K562 (cell line): Measurements from ENCODE around the gene SAPCD1. TPM values are rescaled to one million over a fixed set of nuclear protein-coding genes. Genes with fewer than 3 reads are reported as not detected.
A peak's percentile ranks its signal among the peaks of the same experiment; 100 is the strongest.

Experiments used
- ARHGAP35 ChIP-seq: fragments of 450-650 bp; IDR thresholded peaks from 2 replicates; pipeline ENCODE4 v1.6.1; 2018; ENCODE audit not compliant: partially characterized antibody
- BRD4 ChIP-seq: fragments of 200-600 bp; sonication (generic); IDR thresholded peaks from 2 replicates; pipeline ENCODE4 v1.6.1; 2017; ENCODE audit warnings: inconsistent platforms
- ELF1 ChIP-seq: fragments of 200-800 bp; sonication (Bioruptor generic); IDR thresholded peaks from 2 replicates; pipeline ENCODE4 v1.6.1; 2016; ENCODE audit warnings: missing genetic modification characterization, missing compliant biosample characterization
- ETV1 ChIP-seq: fragments of 450-650 bp; conservative IDR thresholded peaks from 2 replicates; pipeline ENCODE4 v1.6.1; 2016; ENCODE audit warnings: missing genetic modification characterization, control low read depth, low read depth, missing compliant biosample characterization
- ETV5 ChIP-seq: sonication (generic); formaldehyde crosslinking; IDR thresholded peaks from 2 replicates; pipeline ENCODE4 v1.4.0; 2020; ENCODE audit warnings: low read depth, mild to moderate bottlenecking, missing genetic modification reagents
- FOXK2 ChIP-seq, 2 experiments: fragments of 450-650 bp; IDR thresholded peaks in 1 of 2; conservative IDR thresholded peaks in 1 of 2; 2 replicates each; pipeline ENCODE4 v1.6.1; 2016; ENCODE audit warnings: low read depth in 2 of 2, mild to moderate bottlenecking in 1 of 2
- GMEB1 ChIP-seq: fragments of 250-450 bp; sonication (Bioruptor Pico); IDR thresholded peaks from 2 replicates; pipeline ENCODE4 v1.4.0; 2020; ENCODE audit warnings: mild to moderate bottlenecking
- HDAC2 ChIP-seq: fragments of 450-650 bp; IDR thresholded peaks from 2 replicates; pipeline ENCODE4 v1.6.1; 2016; ENCODE audit warnings: mild to moderate bottlenecking
- HDAC3 ChIP-seq: fragments of 450-650 bp; IDR thresholded peaks from 2 replicates; pipeline ENCODE4 v1.6.1; 2018; ENCODE audit warnings: borderline replicate concordance, mild to moderate bottlenecking, moderate library complexity; ENCODE audit not compliant: partially characterized antibody
- HMBOX1 ChIP-seq: sonication (generic); IDR thresholded peaks from 2 replicates; pipeline ENCODE4 v1.6.1; 2016
- HNRNPH1 ChIP-seq: fragments of 200-400 bp; formaldehyde crosslinking; optimal IDR thresholded peaks from 2 replicates; pipeline ENCODE3; 2017; ENCODE audit warnings: low read depth, mild to moderate bottlenecking, low read length, moderate library complexity
- HNRNPUL1 ChIP-seq: fragments of 200-400 bp; formaldehyde crosslinking; IDR thresholded peaks from 2 replicates; pipeline ENCODE4 v1.6.1; 2017; ENCODE audit warnings: low read length
- KLF16 ChIP-seq: IDR thresholded peaks from 2 replicates; pipeline ENCODE4 v1.6.1; 2016; ENCODE audit warnings: antibody characterized with exemption
- MAFF ChIP-seq: IDR thresholded peaks from 2 replicates; pipeline ENCODE4 v1.6.1; 2012; ENCODE audit warnings: low read length, improper control_type of control experiment
- NFE2 ChIP-seq: IDR thresholded peaks from 2 replicates; pipeline ENCODE4 v1.6.1; 2014; ENCODE audit warnings: antibody characterized with exemption, low read depth
- NRF1 ChIP-seq, 2 experiments: fragments of 450-650 bp; IDR thresholded peaks in 1 of 2; conservative IDR thresholded peaks in 1 of 2; 2 replicates each; pipeline ENCODE4 v1.6.1; 2014; ENCODE audit warnings: mild to moderate bottlenecking in 2 of 2
- RBM39 ChIP-seq: fragments of 200-400 bp; formaldehyde crosslinking; optimal IDR thresholded peaks from 2 replicates; pipeline ENCODE3; 2018; ENCODE audit warnings: low read depth, low read length
- SIN3A ChIP-seq, 2 experiments: fragments of 150-350 bp in 1 of 2; IDR thresholded peaks; 2 replicates each; pipeline ENCODE4 v1.6.1; 2011 to 2016; ENCODE audit warnings: borderline replicate concordance in 2 of 2, low read depth in 2 of 2, low read length in 2 of 2, mild to moderate bottlenecking in 2 of 2, moderate library complexity in 2 of 2; ENCODE audit not compliant: control insufficient read depth in 1 of 2
- ZC3H11A ChIP-seq: IDR thresholded peaks from 2 replicates; pipeline ENCODE4 v1.6.1; 2012; ENCODE audit warnings: low read depth, low read length, improper control_type of control experiment
- ZFP36 ChIP-seq: fragments of 150-350 bp; IDR thresholded peaks from 2 replicates; pipeline ENCODE4 v1.6.1; 2018; ENCODE audit warnings: low read length, low read depth; ENCODE audit not compliant: partially characterized antibody
- ZFPM2 ChIP-seq: fragments of 250-450 bp; sonication (Bioruptor Pico); IDR thresholded peaks from 2 replicates; pipeline ENCODE4 v1.5.1; 2022; ENCODE audit warnings: mild to moderate bottlenecking
- ZNF592 ChIP-seq: fragments of 450-650 bp; IDR thresholded peaks from 2 replicates; pipeline ENCODE4 v1.6.1; 2017; ENCODE audit warnings: antibody characterized with exemption, mild to moderate bottlenecking
- ZSCAN32 ChIP-seq: fragments of 450-650 bp; formaldehyde crosslinking; IDR thresholded peaks from 2 replicates; pipeline ENCODE4 v1.4.0; 2020; ENCODE audit warnings: mild to moderate bottlenecking, moderate library complexity
- polyA plus RNA-seq, 8 experiments: library from polyadenylated mRNA; depleted of rRNA in 4 of 8; stranded (reverse) in 5 of 8; unstranded in 3 of 8; fragments of >200 nt; fragmentation: Nextera tagmentation in 2 of 8; fragmentation: Illumina TruSeq in 1 of 8; extraction: Ambion mirVana in 2 of 8; extraction: Trizol in 1 of 8; gene quantifications; 2 replicates each; pipeline versions ENCODE4 v1.2.1 to v1.2.3, GENCODE V29; 2011 to 2014; ENCODE audit warnings: inconsistent platforms in 1 of 8, missing spikeins in 1 of 8
- total RNA-seq, 7 experiments: library from RNA; depleted of rRNA in 6 of 7; stranded (reverse); fragments of >200 nt in 6 of 7; fragmentation: Illumina TruSeq in 2 of 7; extraction: Trizol in 2 of 7; gene quantifications; 2 replicates each; pipeline versions ENCODE4 v1.2.1 to v1.2.3, GENCODE V29; 2011 to 2021; ENCODE audit warnings: low replicate concordance in 1 of 7

SAPCD1 gene
- total and polyA plus RNA-seq, 9 of the 15 experiments (the other 6 are each of a cell fraction or from before 2014, with no cell fraction given), result 2.6 to 30.2 (median 7.4) TPM

- TF ChIP-seq NFE2 (peak; percentile 35; the same call in 1 of the 2 replicates), SIN3A (IDR thresholded peaks at IDR 0.05; ENCODE audit: borderline replicate concordance in 2 of 2, control insufficient read depth in 1 of 2, low read depth in 2 of 2, low read length in 2 of 2) (peak; percentile 85; a peak in 3 of 4 replicates), HNRNPH1 (no peak), ARHGAP35 (no peak), NRF1 (conservative IDR thresholded peaks at IDR 0.05 in 1 of 2, IDR thresholded peaks at IDR 0.05 in 1 of 2) (peak; percentile 99 to 100), BRD4 (no peak), ZNF592 (no peak), FOXK2 (conservative IDR thresholded peaks at IDR 0.05 in 1 of 2, IDR thresholded peaks at IDR 0.05 in 1 of 2; ENCODE audit: low read depth in 2 of 2) (peak in 1 of 2 experiments; percentile 83; a peak in 3 of 4 replicates), ELF1 (peak; percentile 85), ZFP36 (no peak), ETV1 (no peak), ZSCAN32 (peak; percentile 50; the same call in 1 of the 2 replicates), GMEB1 (CRISPR knock-in tag) (peak; percentile 63), KLF16 (no peak), ETV5 (CRISPR knock-in tag) (peak; percentile 79), HMBOX1 (no peak; the same call in 1 of the 2 replicates), ZC3H11A (no peak), MAFF (peak; percentile 20; the same call in 1 of the 2 replicates), HNRNPUL1 (no peak), ZFPM2 (no peak), HDAC2 (peak; percentile 85), HDAC3 (no peak), RBM39 (no peak)
Measured at GRCh38 chr6:31806470-31807272, 44.2 kb downstream of the SAPCD1 start, which contains the start of gene LSM2 (continued).
